K562 (cell line): ENCODE results near the gene APOL4. TPM values are rescaled to one million over a fixed set of nuclear protein-coding genes. Genes with fewer than 3 reads are reported as not detected.

ENCODE experiments used
- AFF1 ChIP-seq, 2 experiments: fragments of 450-650 bp; IDR thresholded peaks; 2 replicates each; pipeline ENCODE4 v1.6.1; 2018; ENCODE audit warnings: mild to moderate bottlenecking in 2 of 2, low read depth in 1 of 2; ENCODE audit not compliant: partially characterized antibody in 2 of 2
- DIDO1 ChIP-seq: fragments of 450-650 bp; IDR thresholded peaks from 2 replicates; pipeline ENCODE4 v1.6.1; 2016; ENCODE audit warnings: low read depth, missing biosample characterization, missing genetic modification characterization
- DMBX1 ChIP-seq: fragments of 250-450 bp; sonication (Bioruptor Pico); IDR thresholded peaks from 2 replicates; pipeline ENCODE4 v1.8.0; 2022; ENCODE audit warnings: inconsistent platforms, mild to moderate bottlenecking, moderate library complexity, borderline replicate concordance
- EHMT2 ChIP-seq: fragments of 450-650 bp; IDR thresholded peaks from 2 replicates; pipeline ENCODE4 v1.6.1; 2018; ENCODE audit warnings: antibody characterized with exemption
- FOSL1 ChIP-seq: fragments of 200-800 bp; sonication (Bioruptor generic); conservative IDR thresholded peaks from 2 replicates; pipeline ENCODE4 v1.6.1; 2016; ENCODE audit warnings: missing genetic modification characterization, missing compliant biosample characterization
- KAT2B ChIP-seq: IDR thresholded peaks from one replicate; pipeline ENCODE4 v1.6.1; 2012; ENCODE audit warnings: low read depth, mild to moderate bottlenecking, control low read depth, inconsistent platforms, low read length, moderate library complexity
- KDM4B ChIP-seq, 2 experiments: fragments of 450-650 bp in 1 of 2; sonication (generic) in 1 of 2; IDR thresholded peaks; 2 replicates each; pipeline ENCODE4 v1.6.1; 2016 to 2017; ENCODE audit warnings: borderline replicate concordance in 2 of 2, antibody characterized with exemption in 1 of 2, low read depth in 1 of 2, mild to moderate bottlenecking in 1 of 2
- NFYB ChIP-seq: IDR thresholded peaks from 2 replicates; pipeline ENCODE4 v1.6.1; 2011; ENCODE audit warnings: mild to moderate bottlenecking, moderate library complexity; ENCODE audit not compliant: insufficient read length; ENCODE audit errors: extremely low read depth
- POLR2B ChIP-seq: fragments of 450-650 bp; IDR thresholded peaks from 2 replicates; pipeline ENCODE4 v1.6.1; 2018; ENCODE audit warnings: low read depth; ENCODE audit not compliant: partially characterized antibody
- SP2 ChIP-seq: IDR thresholded peaks from 2 replicates; pipeline ENCODE4 v1.6.1; 2011; ENCODE audit warnings: mild to moderate bottlenecking, low read depth, low read length, moderate library complexity; ENCODE audit not compliant: poor library complexity, severe bottlenecking; ENCODE audit errors: extremely low read depth
- SRF ChIP-seq, 2 experiments: fragments of 250-450, 450-650 bp in 1 of 2; sonication (Bioruptor Pico) in 1 of 2; sonication (generic) in 1 of 2; formaldehyde crosslinking; IDR thresholded peaks; 2 replicates each; pipeline versions ENCODE4 v1.5.0 to v1.5.1; 2020 to 2022; ENCODE audit warnings: mild to moderate bottlenecking in 1 of 2, missing genetic modification reagents in 1 of 2
- ZBTB40 ChIP-seq, 2 experiments: fragments of 450-650 bp in 1 of 2; sonication (generic) in 1 of 2; formaldehyde crosslinking in 1 of 2; IDR thresholded peaks; 2 replicates each; pipeline versions ENCODE4 v1.7.1 to v1.9.0; 2016 to 2022; ENCODE audit warnings: inconsistent platforms in 1 of 2, mild to moderate bottlenecking in 1 of 2, missing genetic modification reagents in 1 of 2
- polyA plus RNA-seq, 8 experiments: library from polyadenylated mRNA; depleted of rRNA in 4 of 8; stranded (reverse) in 5 of 8; unstranded in 3 of 8; fragments of >200 nt; fragmentation: Nextera tagmentation in 2 of 8; fragmentation: Illumina TruSeq in 1 of 8; extraction: Ambion mirVana in 2 of 8; extraction: Trizol in 1 of 8; gene quantifications; 2 replicates each; pipeline versions ENCODE4 v1.2.1 to v1.2.3, GENCODE V29; 2011 to 2014; ENCODE audit warnings: inconsistent platforms in 1 of 8, missing spikeins in 1 of 8
- total RNA-seq, 7 experiments: library from RNA; depleted of rRNA in 6 of 7; stranded (reverse); fragments of >200 nt in 6 of 7; fragmentation: Illumina TruSeq in 2 of 7; extraction: Trizol in 2 of 7; gene quantifications; 2 replicates each; pipeline versions ENCODE4 v1.2.1 to v1.2.3, GENCODE V29; 2011 to 2021; ENCODE audit warnings: low replicate concordance in 1 of 7

APOL4 gene
- total and polyA plus RNA-seq, 9 of the 15 experiments (the other 6 are each of a cell fraction or from before 2014, with no cell fraction given), result 6.5 to 15.0 (median 9.8) TPM

- no peak for TF ChIP-seq ZBTB40 (IDR thresholded peaks at IDR 0.05)
- no peak for TF ChIP-seq ZBTB40 (CRISPR knock-in tag; IDR thresholded peaks at IDR 0.05)
- TF ChIP-seq EHMT2, result no peak
- no peak for TF ChIP-seq SRF (CRISPR knock-in tag; IDR thresholded peaks at IDR 0.05)
- TF ChIP-seq KAT2B, result no peak
- no peak for TF ChIP-seq FOSL1 (tag)
- no peak for TF ChIP-seq NFYB
- TF ChIP-seq DMBX1 (CRISPR knock-in tag), result no peak
- TF ChIP-seq DIDO1 (tag), result no peak
- no peak for TF ChIP-seq SP2
- TF ChIP-seq AFF1 (IDR thresholded peaks at IDR 0.05; ENCODE audit: low read depth in 1 of 2, partially characterized antibody in 2 of 2), result no peak
- peak; percentile 49 for TF ChIP-seq POLR2B
- no peak for TF ChIP-seq KDM4B (IDR thresholded peaks at IDR 0.05; ENCODE audit: borderline replicate concordance in 2 of 2, low read depth in 1 of 2)
These were observed at the start of gene APOL4 (continued) for GRCh38 chr22:36201630-36202319.
